HepG2 (cell line): Measurements from ENCODE around the gene PATZ1. TPM values are rescaled to one million over a fixed set of nuclear protein-coding genes. Genes with fewer than 3 reads are reported as not detected.

Experiments used
- BCL3 ChIP-seq: sonication (generic); formaldehyde crosslinking; IDR thresholded peaks from 2 replicates; pipeline ENCODE4 v1.5.1; 2020; ENCODE audit warnings: mild to moderate bottlenecking, missing genetic modification reagents, moderate library complexity
- CCDC6 ChIP-seq: sonication (generic); formaldehyde crosslinking; IDR thresholded peaks from 2 replicates; pipeline ENCODE4 v1.8.1; 2022; ENCODE audit warnings: mild to moderate bottlenecking, missing genetic modification reagents, moderate library complexity
- FOSL1 ChIP-seq: sonication (generic); formaldehyde crosslinking; IDR thresholded peaks from 2 replicates; pipeline ENCODE4 v1.9.0; 2021; ENCODE audit warnings: missing genetic modification reagents, borderline replicate concordance
- MLX ChIP-seq: IDR thresholded peaks from 2 replicates; pipeline ENCODE4 v1.6.1; 2016
- PITX1 ChIP-seq: sonication (generic); formaldehyde crosslinking; IDR thresholded peaks from 2 replicates; pipeline ENCODE4 v1.5.1; 2020; ENCODE audit warnings: mild to moderate bottlenecking, missing genetic modification reagents
- PLSCR1 ChIP-seq: sonication (generic); formaldehyde crosslinking; IDR thresholded peaks from 2 replicates; pipeline ENCODE4 v1.5.0; 2020; ENCODE audit warnings: missing genetic modification reagents, mild to moderate bottlenecking, borderline replicate concordance
- PRPF4 ChIP-seq: fragments of 200-400 bp; formaldehyde crosslinking; IDR thresholded peaks from 2 replicates; pipeline ENCODE4 v1.6.1; 2016; ENCODE audit warnings: low read length, low read depth; ENCODE audit not compliant: poor library complexity, severe bottlenecking
- SNAPC4 ChIP-seq: sonication (generic); formaldehyde crosslinking; IDR thresholded peaks from 2 replicates; pipeline ENCODE4 v1.4.0; 2020; ENCODE audit warnings: mild to moderate bottlenecking, missing genetic modification reagents
- STAG1 ChIP-seq: sonication (generic); formaldehyde crosslinking; IDR thresholded peaks from 2 replicates; pipeline ENCODE4 v1.4.0; 2020; ENCODE audit warnings: missing genetic modification reagents
- TFDP2 ChIP-seq: sonication (generic); formaldehyde crosslinking; IDR thresholded peaks from 2 replicates; pipeline ENCODE4 v1.4.0; 2020; ENCODE audit warnings: missing genetic modification reagents
- ZFX ChIP-seq: sonication (generic); formaldehyde crosslinking; IDR thresholded peaks from 2 replicates; pipeline ENCODE4 v1.4.0; 2020; ENCODE audit warnings: mild to moderate bottlenecking, low read depth, missing genetic modification reagents, moderate library complexity
- ZNF160 ChIP-seq: sonication (generic); formaldehyde crosslinking; IDR thresholded peaks from 2 replicates; pipeline ENCODE4 v1.8.0; 2022; ENCODE audit warnings: mild to moderate bottlenecking, inconsistent platforms, missing genetic modification reagents
- ZNF230 ChIP-seq: sonication (generic); formaldehyde crosslinking; IDR thresholded peaks from 2 replicates; pipeline ENCODE4 v1.4.0; 2020; ENCODE audit warnings: mild to moderate bottlenecking, missing genetic modification reagents
- ZNF431 ChIP-seq: sonication (generic); formaldehyde crosslinking; IDR thresholded peaks from 2 replicates; pipeline ENCODE4 v1.9.0; 2022; ENCODE audit warnings: missing genetic modification reagents, low read depth, mild to moderate bottlenecking, borderline replicate concordance
- ZNF530 ChIP-seq: sonication (generic); formaldehyde crosslinking; IDR thresholded peaks from 2 replicates; pipeline ENCODE4 v1.5.0; 2020; ENCODE audit warnings: low read depth, mild to moderate bottlenecking, missing genetic modification reagents
- ZNF589 ChIP-seq: sonication (generic); formaldehyde crosslinking; conservative IDR thresholded peaks from 2 replicates; pipeline ENCODE4 v1.8.0; 2022; ENCODE audit warnings: mild to moderate bottlenecking, moderate library complexity, missing genetic modification reagents
- ZNF775 ChIP-seq: sonication (generic); formaldehyde crosslinking; IDR thresholded peaks from 2 replicates; pipeline ENCODE4 v1.4.0; 2020; ENCODE audit warnings: missing genetic modification reagents, mild to moderate bottlenecking, moderate library complexity, borderline replicate concordance
- polyA plus RNA-seq, 8 experiments: library from polyadenylated mRNA; depleted of rRNA in 3 of 8; stranded (reverse) in 7 of 8; unstranded in 1 of 8; fragments of >200 nt; fragmentation: Illumina TruSeq in 4 of 8; extraction: Trizol in 4 of 8; gene quantifications; 2 replicates each; pipeline versions ENCODE4 v1.2.1 to v1.2.3, GENCODE V29; 2011 to 2016; ENCODE audit warnings: low read depth in 4 of 8, missing spikeins in 1 of 8, mixed read lengths in 1 of 8; ENCODE audit not compliant: insufficient read depth in 1 of 8
- total RNA-seq, 5 experiments: library from RNA; depleted of rRNA; stranded (reverse); fragments of >200 nt; fragmentation: Illumina TruSeq; extraction: Trizol; gene quantifications; 2 replicates each; pipeline ENCODE4 v1.2.3, GENCODE V29; 2016; ENCODE audit warnings: low read depth in 1 of 5

PATZ1 gene
- total and polyA plus RNA-seq, 2 of the 13 experiments (the other 11 are each of a cell fraction or from before 2014, with no cell fraction given), result 24.9 to 30.5 TPM

- no peak for TF ChIP-seq ZNF160
- TF ChIP-seq CCDC6 (CRISPR knock-in tag), result peak; percentile 58; the same call in 1 of the 2 replicates
- TF ChIP-seq BCL3 (CRISPR knock-in tag), result no peak
- no peak; the same call in 1 of the 2 replicates for TF ChIP-seq ZNF775 (CRISPR knock-in tag)
- TF ChIP-seq TFDP2 (CRISPR knock-in tag), result no peak
- no peak for TF ChIP-seq ZNF431 (CRISPR knock-in tag)
- peak; percentile 58; the same call in 1 of the 2 replicates for TF ChIP-seq PITX1
- TF ChIP-seq PRPF4, result no peak
- peak; percentile 72 for TF ChIP-seq STAG1
- no peak for TF ChIP-seq PLSCR1
- TF ChIP-seq MLX (CRISPR knock-in tag), result no peak
- no peak for TF ChIP-seq FOSL1 (CRISPR knock-in tag)
- TF ChIP-seq SNAPC4 (CRISPR knock-in tag), result no peak
- no peak for TF ChIP-seq ZNF530 (CRISPR knock-in tag)
- no peak for TF ChIP-seq ZFX (CRISPR knock-in tag)
- no peak for TF ChIP-seq ZNF589
- TF ChIP-seq ZNF230 (CRISPR knock-in tag), result no peak
Observed at GRCh38 chr22:31292236-31292989, 53.7 kb downstream of the PATZ1 start, which contains the start of gene PIK3IP1 (continued).
